Pancreas (tissue), 10 donors: ENCODE data around the gene CAMSAP3. TPM values are rescaled to one million over a fixed set of nuclear protein-coding genes. Genes with fewer than 3 reads are reported as not detected.

ENCODE experiments used
- ATAC-seq, 4 donors: fragments of 200-7000 bp; cut with Tn5 transposase; one replicate each; pipeline versions ENCODE4 v1.8.0 to v1.9.1; 2020; ENCODE audit warnings: mild to moderate bottlenecking in 4 of 4, moderate library complexity in 4 of 4
- DNase-seq, 6 donors: peaks; one replicate each; pipeline ENCODE4 v3.0.0-alpha.2; 2020
- FAIRE-seq: peaks from 2 replicates; lab custom pipeline; 2012; peaks lifted over from hg19 to GRCh38; lab: Jason Lieb, UNC
- H3K27ac ChIP-seq, 4 donors: fragments of 200-600 bp; sonication (generic); 1 replicate in 3 of 4; 2 replicates in 1 of 4; pipeline versions ENCODE4 v1.5.0 to v1.8.0; 2020
- H3K27me3 ChIP-seq, 4 donors: fragments of 200-600 bp; one replicate each; pipeline ENCODE4 v1.8.0; 2021
- H3K36me3 ChIP-seq, 3 donors: fragments of 200-600 bp; sonication (generic) in 1 of 3; one replicate each; pipeline versions ENCODE4 v1.5.0 to v1.8.0; 2020 to 2021
- H3K4me1 ChIP-seq, 3 donors: fragments of 200-600 bp; one replicate each; pipeline ENCODE4 v1.8.0; 2021
- H3K4me3 ChIP-seq, 4 donors: fragments of 200-600 bp; sonication (generic) in 2 of 4; one replicate each; pipeline versions ENCODE4 v1.5.0 to v1.8.0; 2020 to 2021
- H3K9me3 ChIP-seq, 4 donors: fragments of 200-600 bp; one replicate each; pipeline ENCODE4 v1.8.0; 2021
- WGBS, 2 donors: extraction: QIAGEN DNeasy Blood & Tissue Kit; methylation state at CpG; one replicate each; pipeline ENCODE4 v1.1.7; 2013; 5-methylcytosine and 5-hydroxymethylcytosine counted together
- intact Hi-C, 3 donors: fragments of 100-400 bp; cut with DNase I; formaldehyde crosslinking; loops; one replicate each; pipeline versions ENCODE4 v1.11.1 to v1.14.2; 2022
- polyA plus RNA-seq, 2 donors: library from polyadenylated mRNA; stranded (reverse); fragments of 200-250 nt; gene quantifications; one replicate each; pipeline ENCODE4 v1.2.3, GENCODE V29; 2013
- total RNA-seq, 6 donors: library from RNA; stranded (reverse); fragmentation: NEBNext Ultra II Directional in 4 of 6; extraction: Animal tissue kit (Norgen Biotek cat#: 25700) in 4 of 6; gene quantifications; one replicate each; pipeline versions ENCODE4 v1.2.1 to v1.2.4, GENCODE V29; 2021 to 2023
- TF ChIP-seq, protein P1 (sequence below), 4 donors: fragments of 200-600 bp; sonication (generic) in 3 of 4; IDR thresholded peaks; one replicate each; pipeline versions ENCODE4 v1.5.0 to v1.8.0; 2021; ENCODE audit warnings: antibody characterized with exemption in 4 of 4
- donor health status: healthy with polysubstance abuse.
- donor health status: DM: no; HTN: no; CAD: no; lungs with moderate emphysema.
- donor health status: DM: no; HTN: no; CAD: no.
- donor health status: control.
- donor health status: control.
- donor health status: Bipolar disorder and iron deficiency.
- donor health status: DM: yes; HTN: yes; CAD: no.
- donor health status: DM: no; HTN: no; CAD: no.
- donor health status: DM: no; HTN: no; CAD: no.
- donor health status: DM: yes; HTN: yes; CAD: no.

The CAMSAP3 gene
- total and polyA plus RNA-seq, 8 donors = 12.1 to 64.5 (median 23.5) TPM

DNA sequence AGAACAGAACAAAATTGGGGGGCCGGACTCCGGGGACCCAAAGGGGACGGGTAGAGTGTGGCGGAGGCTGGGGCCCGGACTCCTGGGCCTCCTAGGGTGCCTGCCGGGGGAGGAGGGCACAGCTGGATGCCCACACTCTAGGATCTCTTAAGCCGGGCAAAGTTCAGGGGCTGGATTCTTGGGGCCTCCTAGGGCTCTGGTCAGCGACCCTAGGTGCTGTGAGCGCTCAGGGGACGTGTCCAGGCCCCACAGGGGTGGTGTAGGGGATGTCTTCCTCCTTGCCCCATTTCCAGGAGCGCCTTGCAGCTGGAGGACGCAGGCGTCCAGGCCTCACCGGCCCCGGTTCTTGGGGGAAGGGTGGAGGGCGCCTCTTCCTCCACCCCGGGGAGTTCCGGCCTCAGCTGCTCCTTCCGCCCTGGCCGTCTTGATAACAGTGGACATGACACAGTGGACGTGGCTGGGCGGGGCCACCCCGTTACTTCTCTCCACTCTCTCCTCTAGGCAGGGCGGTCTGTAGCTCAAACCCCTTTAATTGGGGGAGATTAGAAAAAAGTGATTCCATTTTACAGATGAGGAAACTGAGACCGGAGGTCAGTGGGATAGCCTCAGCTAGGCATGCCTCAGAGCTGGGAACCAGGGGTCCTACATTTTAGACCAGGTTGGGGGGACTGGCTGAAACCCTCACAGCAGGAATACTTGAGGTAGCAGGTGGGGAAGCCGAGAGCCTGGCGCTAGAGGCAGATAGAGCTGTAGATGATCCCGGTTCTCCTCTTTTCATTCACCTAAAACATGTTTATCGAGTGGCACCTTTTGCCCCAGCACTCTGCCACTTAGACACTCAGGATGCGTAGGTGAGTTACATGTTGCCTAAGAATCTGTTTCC, 42.0 kb downstream of the CAMSAP3 start:
- no peak for FAIRE-seq
- WGBS, 2 donors = 23 to 28% methylated on average over 29 to 30 of the region's 30 CpGs
- H3K27ac ChIP-seq = peak overlapping the region; percentile 76 to 83 (median 80)

DNA sequence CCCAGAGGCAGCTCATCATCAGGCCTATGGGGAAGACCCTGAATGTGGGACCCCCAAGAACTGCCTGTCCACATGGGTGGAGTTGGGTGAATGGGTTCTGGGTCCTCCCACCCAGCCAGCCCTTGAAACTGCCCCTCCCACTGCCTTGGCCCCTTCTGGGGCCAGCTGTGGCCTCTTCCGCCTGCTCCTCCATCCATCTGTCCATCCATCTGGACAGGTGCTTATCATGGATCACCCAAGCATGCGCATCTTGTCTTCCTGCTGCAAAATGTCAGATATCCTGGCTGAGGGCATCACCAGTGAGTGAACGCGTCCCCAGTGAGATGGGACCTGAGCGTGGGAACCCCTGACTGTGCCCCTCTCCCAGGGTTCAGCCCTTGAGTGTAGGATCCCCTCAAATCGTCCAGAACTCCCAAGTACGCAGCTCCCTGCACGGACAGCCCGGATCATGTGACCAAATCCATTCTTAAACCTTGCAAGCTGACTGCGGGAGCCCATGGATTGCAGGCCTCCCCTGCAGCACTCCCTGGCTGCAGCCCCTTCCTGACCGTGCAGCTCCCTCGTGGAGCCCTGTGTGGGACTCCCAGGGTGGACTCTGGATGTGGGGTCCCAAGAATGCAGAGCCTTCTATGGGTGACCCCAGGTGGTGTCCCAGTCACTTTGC, 43.3 kb downstream of the CAMSAP3 start:
- Histone ChIP-seq H3K4me1 (peaks cover 0 to 4% (median 0%) of the 10 kb centered on the region in 3 donors), H3K27me3 (no peaks in the 10 kb centered on the region), H3K36me3 (no peaks in the 10 kb centered on the region), H3K9me3 (no peaks in the 10 kb centered on the region), H3K27ac (no peak overlapping the region), H3K4me3 (no peak overlapping the region)
- TF ChIP-seq, protein P1, sequence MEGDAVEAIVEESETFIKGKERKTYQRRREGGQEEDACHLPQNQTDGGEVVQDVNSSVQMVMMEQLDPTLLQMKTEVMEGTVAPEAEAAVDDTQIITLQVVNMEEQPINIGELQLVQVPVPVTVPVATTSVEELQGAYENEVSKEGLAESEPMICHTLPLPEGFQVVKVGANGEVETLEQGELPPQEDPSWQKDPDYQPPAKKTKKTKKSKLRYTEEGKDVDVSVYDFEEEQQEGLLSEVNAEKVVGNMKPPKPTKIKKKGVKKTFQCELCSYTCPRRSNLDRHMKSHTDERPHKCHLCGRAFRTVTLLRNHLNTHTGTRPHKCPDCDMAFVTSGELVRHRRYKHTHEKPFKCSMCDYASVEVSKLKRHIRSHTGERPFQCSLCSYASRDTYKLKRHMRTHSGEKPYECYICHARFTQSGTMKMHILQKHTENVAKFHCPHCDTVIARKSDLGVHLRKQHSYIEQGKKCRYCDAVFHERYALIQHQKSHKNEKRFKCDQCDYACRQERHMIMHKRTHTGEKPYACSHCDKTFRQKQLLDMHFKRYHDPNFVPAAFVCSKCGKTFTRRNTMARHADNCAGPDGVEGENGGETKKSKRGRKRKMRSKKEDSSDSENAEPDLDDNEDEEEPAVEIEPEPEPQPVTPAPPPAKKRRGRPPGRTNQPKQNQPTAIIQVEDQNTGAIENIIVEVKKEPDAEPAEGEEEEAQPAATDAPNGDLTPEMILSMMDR (IDR thresholded peaks at IDR 0.05) = no peak
- peak in 1 of 6 donors; percentile 14 for DNase-seq
- no peak for ATAC-seq
- FAIRE-seq = no peak
- WGBS, 2 donors = 79 to 80% methylated on average over 12 of the region's 12 CpGs
- intact Hi-C loops = no loop called here

More for the DNA sequence above, 42.0 kb downstream of the CAMSAP3 start:
- H3K27me3 ChIP-seq = no peaks in the 10 kb centered on the region
- no peaks in the 10 kb centered on the region for H3K9me3 ChIP-seq
- TF ChIP-seq, protein P1 (IDR thresholded peaks at IDR 0.05) = no peak
- H3K4me3 ChIP-seq = peak overlapping the region; percentile 66 to 90 (median 82)
- no peaks in the 10 kb centered on the region for H3K36me3 ChIP-seq
- H3K4me1 ChIP-seq = peaks cover 0 to 4% (median 0%) of the 10 kb centered on the region in 3 donors
- intact Hi-C loops = no loop called here
- ATAC-seq (peak; percentile 55 to 61 (median 57)), DNase-seq (peak in 4 of 6 donors; percentile 49 to 83 (median 64))

DNA sequence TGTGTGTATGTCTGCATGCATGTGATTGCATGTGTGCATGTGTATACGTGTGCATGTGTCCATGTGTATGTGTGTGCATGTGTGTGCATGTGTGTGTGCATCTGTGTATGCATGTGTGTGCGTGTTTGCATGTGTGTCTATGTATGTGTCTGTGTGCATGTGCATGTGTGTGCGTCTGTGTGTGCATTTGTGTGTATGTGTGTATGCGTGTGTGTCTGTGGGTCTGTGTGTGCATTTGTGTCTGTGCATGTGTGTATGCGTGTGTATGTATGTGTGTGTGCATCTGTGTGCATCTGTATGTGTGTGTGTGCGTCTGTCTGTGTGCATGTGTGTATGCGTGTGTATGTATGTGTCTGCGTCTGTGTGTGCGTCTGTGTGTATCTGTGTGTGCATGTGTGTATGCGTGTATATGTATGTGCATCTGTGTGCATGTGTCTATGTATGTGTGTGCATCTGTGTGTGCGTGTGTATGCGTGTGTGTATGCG, 44.2 kb downstream of the CAMSAP3 start:
- H3K27me3 ChIP-seq = no peaks in the 10 kb centered on the region
- FAIRE-seq (no peak), DNase-seq (no peak), ATAC-seq (no peak)
- H3K4me3 ChIP-seq = no peak overlapping the region
- intact Hi-C loops = no loop called here
- peaks cover 0 to 4% (median 0%) of the 10 kb centered on the region in 3 donors for H3K4me1 ChIP-seq
- no peaks in the 10 kb centered on the region for H3K36me3 ChIP-seq
- TF ChIP-seq, protein P1 (IDR thresholded peaks at IDR 0.05) = no peak
- no peaks in the 10 kb centered on the region for H3K9me3 ChIP-seq
- no peak overlapping the region for H3K27ac ChIP-seq
- WGBS, 2 donors = 93 to 96% methylated on average over 13 of the region's 13 CpGs

DNA sequence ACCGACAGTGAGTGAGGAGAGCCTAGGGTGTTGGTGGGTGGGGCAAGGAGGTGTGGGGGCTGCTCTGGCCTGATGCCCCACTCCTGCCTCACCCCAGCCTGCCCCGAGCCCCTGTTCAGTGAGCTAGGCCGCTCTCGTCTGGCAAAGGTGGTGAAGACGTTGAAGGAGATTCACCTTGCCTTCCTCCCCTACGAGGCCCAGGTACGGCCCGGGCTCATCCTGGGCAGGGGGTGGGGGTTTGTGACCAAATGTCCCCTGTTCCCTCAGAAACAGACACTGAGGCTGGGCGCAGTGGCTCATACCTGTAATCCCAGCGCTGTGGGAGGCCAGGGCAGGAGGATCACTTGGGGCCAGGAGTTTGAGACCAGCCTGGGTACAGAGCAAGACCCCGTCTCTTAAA, 45.1 kb downstream of the CAMSAP3 start:
- H3K36me3 ChIP-seq = no peaks in the 10 kb centered on the region
- 93 to 98% methylated on average over 11 of the region's 11 CpGs for WGBS, 2 donors
- H3K27me3 ChIP-seq = no peaks in the 10 kb centered on the region
- no peak for ATAC-seq
- peak in 1 of 6 donors; percentile 50 for DNase-seq
- no peak overlapping the region for H3K4me3 ChIP-seq
- peaks cover 0 to 4% (median 0%) of the 10 kb centered on the region in 3 donors for H3K4me1 ChIP-seq
- no peak overlapping the region for H3K27ac ChIP-seq
- TF ChIP-seq, protein P1 (IDR thresholded peaks at IDR 0.05) = no peak
- intact Hi-C loops = no loop called here
- no peaks in the 10 kb centered on the region for H3K9me3 ChIP-seq
- FAIRE-seq = no peak
